GM21528 (cell line): ENCODE data around the gene OPN1MW.
"Not testable (repeated sequence)": the region's sequence is repeated elsewhere in the genome, so short reads cannot be mapped to it uniquely, and the experiment has no call there.

ENCODE experiments used
- ATAC-seq: cut with Tn5 transposase; IDR thresholded peaks from one replicate; pipeline ENCODE4 v1.9.1; 2021; ENCODE audit warnings: mild to moderate bottlenecking, moderate library complexity; ENCODE audit not compliant: unreplicated experiment, low FRiP score

Gene OPN1MW

GRCh38 chrX:154182296-154182695 is at the start of gene OPN1MW:
Gene OPN1MW, plus strand, starts transcription at chrX:154182596. Its CDS starts 82 bp downstream, at chrX:154182678.
- not testable (repeated sequence) for ATAC-seq

DNA sequence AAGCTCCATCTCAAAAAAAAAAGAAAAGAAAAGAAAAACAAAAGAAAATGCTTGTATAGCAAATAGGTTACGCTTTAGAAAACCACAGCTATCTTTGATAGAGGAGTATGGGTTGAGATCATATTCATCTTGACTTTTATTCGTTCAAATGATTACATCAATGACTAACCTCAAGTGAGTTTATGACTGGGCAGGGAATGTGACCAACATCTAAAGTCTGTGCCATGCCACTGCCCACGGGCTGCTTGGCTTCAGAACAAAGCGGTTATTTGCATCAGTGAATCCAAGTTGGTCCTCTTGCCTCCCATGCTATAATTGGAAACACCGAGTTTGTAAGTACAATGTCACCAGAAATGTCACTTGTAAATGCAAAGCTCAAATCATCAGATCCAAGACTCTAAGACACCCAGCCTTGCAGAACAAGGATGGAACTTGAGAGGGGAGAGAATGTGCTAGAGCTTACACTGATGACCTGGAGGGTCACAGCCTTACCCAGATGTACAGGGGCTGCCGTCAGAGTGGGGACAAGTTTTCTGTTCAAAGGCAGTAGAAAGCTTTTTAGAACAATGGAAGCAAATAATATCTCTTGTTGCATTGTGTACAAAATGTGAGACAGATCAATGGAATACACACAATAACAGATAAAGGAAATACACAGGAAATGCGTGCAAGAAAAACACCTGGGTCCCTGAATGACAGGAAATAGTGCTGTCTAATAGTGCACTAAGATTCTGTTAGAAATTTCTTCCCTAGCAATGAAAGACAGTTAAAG is 46.8 kb upstream of the OPN1MW start:
- no peak for ATAC-seq

DNA sequence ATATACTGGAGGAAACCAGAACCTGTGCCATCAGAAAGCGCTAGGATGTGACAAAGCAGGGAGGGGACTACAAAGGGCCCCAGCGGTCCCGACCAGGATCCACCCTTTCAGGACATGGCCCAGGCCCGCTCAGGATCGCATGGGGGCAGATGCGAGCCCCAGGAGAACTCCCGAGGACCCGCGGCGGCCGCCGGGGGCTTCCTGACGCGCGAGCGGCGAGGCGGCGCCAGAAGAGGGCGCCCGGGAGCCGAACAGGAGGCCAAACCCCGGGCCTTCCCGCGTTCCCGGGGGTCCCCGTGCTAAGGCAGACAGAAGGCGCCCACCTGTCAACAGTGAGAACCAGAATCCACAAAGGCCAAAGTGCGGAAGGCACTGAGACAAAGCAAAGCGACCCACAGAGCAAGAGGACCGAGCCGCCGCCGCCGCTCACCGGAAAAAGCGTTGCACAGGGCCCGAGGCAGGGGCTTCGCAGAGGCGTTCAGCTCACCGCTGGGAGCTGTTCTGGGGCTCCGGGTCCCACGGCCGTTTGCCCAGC is 45.7 kb upstream of the OPN1MW start:
- ATAC-seq, result no peak

DNA sequence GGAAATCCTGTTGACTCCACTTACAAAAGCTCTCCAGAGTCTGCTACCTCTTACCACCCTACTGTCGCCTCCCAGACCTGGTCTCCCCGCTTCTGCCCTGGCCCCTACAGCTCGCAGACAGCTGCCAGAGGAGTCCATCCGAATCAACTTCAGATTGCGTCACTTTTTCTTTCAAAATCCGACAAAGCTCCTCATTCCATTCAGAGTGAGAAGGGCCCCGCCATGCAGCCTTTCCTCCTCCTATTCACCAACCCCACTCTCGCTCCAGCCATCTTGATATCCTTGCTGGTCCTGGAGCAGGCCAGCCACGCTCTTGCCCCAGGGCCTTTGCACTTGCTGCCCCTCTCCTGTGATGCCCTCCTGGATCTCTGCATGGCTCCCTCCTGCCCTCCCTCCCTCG is 43.5 kb upstream of the OPN1MW start:
- ATAC-seq, result no peak

- no peak for ATAC-seq
Observed at GRCh38 chrX:154140206-154140605, 42.2 kb upstream of the OPN1MW start.

GRCh38 chrX:154140742-154141141 is 41.7 kb upstream of the OPN1MW start:
- no peak for ATAC-seq

GRCh38 chrX:154142386-154142785 is 40.0 kb upstream of the OPN1MW start:
- no peak for ATAC-seq

GRCh38 chrX:154142950-154143745 is 39.2 kb upstream of the OPN1MW start:
- ATAC-seq, result no peak

- not testable (repeated sequence) for ATAC-seq
Observed at GRCh38 chrX:154144010-154144409, 38.4 kb upstream of the OPN1MW start, which contains the start of gene OPN1LW. Gene OPN1LW, plus strand, starts transcription at chrX:154144243. Its CDS starts 41 bp downstream, at chrX:154144284.

DNA sequence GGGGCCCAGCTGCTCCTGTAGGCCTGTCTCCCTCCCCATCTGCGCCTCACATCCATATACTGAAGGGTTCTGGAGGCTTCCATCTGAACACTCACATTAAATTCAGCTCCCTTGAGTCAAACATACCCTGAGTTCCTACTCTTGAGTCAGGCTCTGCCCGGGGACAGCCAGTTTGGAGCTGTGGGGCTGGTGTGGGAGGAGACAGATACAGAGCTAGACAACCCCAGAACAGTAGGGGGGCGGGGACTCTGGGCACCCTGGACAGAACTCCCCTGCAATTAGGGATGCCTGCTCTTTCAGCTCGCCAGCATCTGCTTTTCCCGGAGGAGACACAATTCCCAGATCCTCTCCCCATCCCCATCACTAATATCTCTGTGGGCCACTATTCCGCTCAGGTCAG is 31.4 kb upstream of the OPN1MW start:
- not testable (repeated sequence) for ATAC-seq

GRCh38 chrX:154156221-154156620 is 26.2 kb upstream of the OPN1MW start:
- not testable (repeated sequence) for ATAC-seq

- not testable (repeated sequence) for ATAC-seq
Observed at GRCh38 chrX:154157207-154157606, 25.2 kb upstream of the OPN1MW start.

GRCh38 chrX:154159345-154159744 is 23.1 kb upstream of the OPN1MW start:
- not testable (repeated sequence) for ATAC-seq

DNA sequence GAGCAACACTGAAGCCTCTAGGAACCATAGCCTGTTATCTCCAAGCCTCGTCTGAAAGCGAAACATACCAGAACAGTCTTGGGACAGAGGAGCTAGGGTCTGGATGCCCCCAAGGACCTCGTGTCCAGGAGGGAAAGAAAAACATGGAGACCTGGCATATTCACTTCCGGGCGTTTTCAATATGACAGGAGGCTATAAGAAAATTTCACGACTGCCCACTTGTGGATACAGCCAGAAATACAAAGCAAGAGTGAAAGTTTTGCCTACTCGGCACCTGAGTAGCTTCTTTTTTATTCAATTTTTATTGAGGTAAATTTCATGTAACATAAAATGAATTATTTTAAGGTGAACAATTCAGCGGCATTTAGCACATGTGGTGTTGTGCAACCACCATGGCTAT is 17.5 kb upstream of the OPN1MW start:
- not testable (repeated sequence) for ATAC-seq

- not testable (repeated sequence) for ATAC-seq
Observed at GRCh38 chrX:154168384-154168783, 14.0 kb upstream of the OPN1MW start.

DNA sequence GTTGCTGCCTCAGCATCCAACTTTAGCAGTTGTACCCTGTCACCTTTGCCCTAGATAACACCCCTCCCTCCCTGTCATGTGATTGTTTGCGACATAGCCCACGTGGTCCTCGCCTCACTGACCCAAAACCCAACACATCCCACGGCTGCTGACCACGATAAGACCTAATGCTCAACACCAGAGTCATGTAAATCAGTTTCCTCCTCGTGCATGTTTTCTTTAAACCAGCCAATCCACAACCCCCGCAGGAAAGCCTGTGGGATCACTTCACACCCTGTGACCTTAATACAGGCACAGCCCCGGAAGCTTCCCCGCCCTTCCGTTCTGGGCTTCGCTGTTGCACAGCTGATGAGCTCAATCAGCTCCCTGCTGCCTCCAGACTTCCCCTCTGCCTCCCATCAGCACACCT is 9.9 kb upstream of the OPN1MW start:
- not testable (repeated sequence) for ATAC-seq

GRCh38 chrX:154174356-154174755 is 8.0 kb upstream of the OPN1MW start:
- ATAC-seq, result not testable (repeated sequence)

- ATAC-seq, result not testable (repeated sequence)
Observed at GRCh38 chrX:154183794-154184193, 1.4 kb downstream of the OPN1MW start.

GRCh38 chrX:154192846-154193245 is 10.4 kb downstream of the OPN1MW start:
- ATAC-seq, result not testable (repeated sequence)

- ATAC-seq, result not testable (repeated sequence)
Observed at GRCh38 chrX:154194316-154194715, 11.9 kb downstream of the OPN1MW start.

DNA sequence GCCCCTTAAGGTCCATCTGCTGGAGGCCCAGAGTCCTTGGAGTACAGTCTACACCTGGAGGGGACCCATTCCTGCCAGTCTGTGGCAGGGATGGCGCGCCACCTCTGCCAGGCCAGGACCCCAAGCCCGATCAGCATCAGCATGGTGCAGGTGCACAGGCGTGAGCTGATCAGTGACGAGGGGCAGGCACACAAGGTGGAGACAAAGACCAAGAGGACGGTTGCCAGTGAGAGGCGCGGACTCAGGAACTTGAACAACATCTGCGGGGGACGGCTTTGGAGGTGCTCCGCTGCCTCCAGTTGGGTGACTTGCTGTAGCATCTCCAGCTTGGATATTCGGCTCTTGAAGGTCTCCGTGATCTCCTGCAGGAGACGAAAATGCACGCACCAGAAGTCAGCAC is 14.1 kb downstream of the OPN1MW start:
- not testable (repeated sequence) for ATAC-seq
